Measurements from ENCODE around the gene PLCH1.

DNA sequence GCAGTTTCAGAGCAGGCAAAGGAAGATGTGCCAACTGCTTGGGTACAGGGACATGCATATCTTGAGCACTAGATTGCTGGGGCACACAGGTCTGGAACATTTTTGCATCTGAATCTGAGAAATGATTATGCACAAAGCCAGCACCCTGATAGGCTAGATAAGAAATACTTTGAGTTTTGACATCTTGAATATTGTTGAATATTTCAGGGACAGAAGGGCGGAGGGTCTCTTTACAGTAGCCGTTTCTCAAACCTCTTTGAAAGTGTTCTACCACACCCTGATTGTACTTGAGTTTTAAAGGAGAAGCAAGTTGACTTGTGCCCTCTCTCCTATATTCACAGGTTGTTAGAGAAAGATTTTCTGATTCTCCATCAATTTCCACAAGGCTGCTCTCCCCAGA is 263.3 kb downstream of the PLCH1 start:
- TF ChIP-seq ZBTB21 (tag by site-specific recombination; IDR thresholded peaks at IDR 0.05) (no peak), ZNF174 (tag by site-specific recombination; IDR thresholded peaks at IDR 0.05) (no peak), ZNF473 (tag by site-specific recombination; IDR thresholded peaks at IDR 0.05) (no peak), ZNF530 (tag by site-specific recombination; IDR thresholded peaks at IDR 0.05; ENCODE audit: low read depth) (no peak), BCL11B (tag by site-specific recombination; IDR thresholded peaks at IDR 0.05; ENCODE audit: low read depth) (no peak), ZEB2 (tag by site-specific recombination; IDR thresholded peaks at IDR 0.05) (no peak), ZNF776 (tag by site-specific recombination; IDR thresholded peaks at IDR 0.05; ENCODE audit: borderline replicate concordance) (no peak), ZBTB7A (tag by site-specific recombination; IDR thresholded peaks at IDR 0.05; ENCODE audit: low read depth) (no peak)
- TF ChIP-seq, protein P1, sequence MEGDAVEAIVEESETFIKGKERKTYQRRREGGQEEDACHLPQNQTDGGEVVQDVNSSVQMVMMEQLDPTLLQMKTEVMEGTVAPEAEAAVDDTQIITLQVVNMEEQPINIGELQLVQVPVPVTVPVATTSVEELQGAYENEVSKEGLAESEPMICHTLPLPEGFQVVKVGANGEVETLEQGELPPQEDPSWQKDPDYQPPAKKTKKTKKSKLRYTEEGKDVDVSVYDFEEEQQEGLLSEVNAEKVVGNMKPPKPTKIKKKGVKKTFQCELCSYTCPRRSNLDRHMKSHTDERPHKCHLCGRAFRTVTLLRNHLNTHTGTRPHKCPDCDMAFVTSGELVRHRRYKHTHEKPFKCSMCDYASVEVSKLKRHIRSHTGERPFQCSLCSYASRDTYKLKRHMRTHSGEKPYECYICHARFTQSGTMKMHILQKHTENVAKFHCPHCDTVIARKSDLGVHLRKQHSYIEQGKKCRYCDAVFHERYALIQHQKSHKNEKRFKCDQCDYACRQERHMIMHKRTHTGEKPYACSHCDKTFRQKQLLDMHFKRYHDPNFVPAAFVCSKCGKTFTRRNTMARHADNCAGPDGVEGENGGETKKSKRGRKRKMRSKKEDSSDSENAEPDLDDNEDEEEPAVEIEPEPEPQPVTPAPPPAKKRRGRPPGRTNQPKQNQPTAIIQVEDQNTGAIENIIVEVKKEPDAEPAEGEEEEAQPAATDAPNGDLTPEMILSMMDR (tag by site-specific recombination; IDR thresholded peaks at IDR 0.05), result no peak
- TF ChIP-seq, protein P2, sequence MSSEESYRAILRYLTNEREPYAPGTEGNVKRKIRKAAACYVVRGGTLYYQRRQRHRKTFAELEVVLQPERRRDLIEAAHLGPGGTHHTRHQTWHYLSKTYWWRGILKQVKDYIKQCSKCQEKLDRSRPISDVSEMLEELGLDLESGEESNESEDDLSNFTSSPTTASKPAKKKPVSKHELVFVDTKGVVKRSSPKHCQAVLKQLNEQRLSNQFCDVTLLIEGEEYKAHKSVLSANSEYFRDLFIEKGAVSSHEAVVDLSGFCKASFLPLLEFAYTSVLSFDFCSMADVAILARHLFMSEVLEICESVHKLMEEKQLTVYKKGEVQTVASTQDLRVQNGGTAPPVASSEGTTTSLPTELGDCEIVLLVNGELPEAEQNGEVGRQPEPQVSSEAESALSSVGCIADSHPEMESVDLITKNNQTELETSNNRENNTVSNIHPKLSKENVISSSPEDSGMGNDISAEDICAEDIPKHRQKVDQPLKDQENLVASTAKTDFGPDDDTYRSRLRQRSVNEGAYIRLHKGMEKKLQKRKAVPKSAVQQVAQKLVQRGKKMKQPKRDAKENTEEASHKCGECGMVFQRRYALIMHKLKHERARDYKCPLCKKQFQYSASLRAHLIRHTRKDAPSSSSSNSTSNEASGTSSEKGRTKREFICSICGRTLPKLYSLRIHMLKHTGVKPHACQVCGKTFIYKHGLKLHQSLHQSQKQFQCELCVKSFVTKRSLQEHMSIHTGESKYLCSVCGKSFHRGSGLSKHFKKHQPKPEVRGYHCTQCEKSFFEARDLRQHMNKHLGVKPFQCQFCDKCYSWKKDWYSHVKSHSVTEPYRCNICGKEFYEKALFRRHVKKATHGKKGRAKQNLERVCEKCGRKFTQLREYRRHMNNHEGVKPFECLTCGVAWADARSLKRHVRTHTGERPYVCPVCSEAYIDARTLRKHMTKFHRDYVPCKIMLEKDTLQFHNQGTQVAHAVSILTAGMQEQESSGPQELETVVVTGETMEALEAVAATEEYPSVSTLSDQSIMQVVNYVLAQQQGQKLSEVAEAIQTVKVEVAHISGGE (tag by site-specific recombination; conservative IDR thresholded peaks at IDR 0.05; ENCODE audit: low read depth), result no peak
- TF ChIP-seq, protein P3, sequence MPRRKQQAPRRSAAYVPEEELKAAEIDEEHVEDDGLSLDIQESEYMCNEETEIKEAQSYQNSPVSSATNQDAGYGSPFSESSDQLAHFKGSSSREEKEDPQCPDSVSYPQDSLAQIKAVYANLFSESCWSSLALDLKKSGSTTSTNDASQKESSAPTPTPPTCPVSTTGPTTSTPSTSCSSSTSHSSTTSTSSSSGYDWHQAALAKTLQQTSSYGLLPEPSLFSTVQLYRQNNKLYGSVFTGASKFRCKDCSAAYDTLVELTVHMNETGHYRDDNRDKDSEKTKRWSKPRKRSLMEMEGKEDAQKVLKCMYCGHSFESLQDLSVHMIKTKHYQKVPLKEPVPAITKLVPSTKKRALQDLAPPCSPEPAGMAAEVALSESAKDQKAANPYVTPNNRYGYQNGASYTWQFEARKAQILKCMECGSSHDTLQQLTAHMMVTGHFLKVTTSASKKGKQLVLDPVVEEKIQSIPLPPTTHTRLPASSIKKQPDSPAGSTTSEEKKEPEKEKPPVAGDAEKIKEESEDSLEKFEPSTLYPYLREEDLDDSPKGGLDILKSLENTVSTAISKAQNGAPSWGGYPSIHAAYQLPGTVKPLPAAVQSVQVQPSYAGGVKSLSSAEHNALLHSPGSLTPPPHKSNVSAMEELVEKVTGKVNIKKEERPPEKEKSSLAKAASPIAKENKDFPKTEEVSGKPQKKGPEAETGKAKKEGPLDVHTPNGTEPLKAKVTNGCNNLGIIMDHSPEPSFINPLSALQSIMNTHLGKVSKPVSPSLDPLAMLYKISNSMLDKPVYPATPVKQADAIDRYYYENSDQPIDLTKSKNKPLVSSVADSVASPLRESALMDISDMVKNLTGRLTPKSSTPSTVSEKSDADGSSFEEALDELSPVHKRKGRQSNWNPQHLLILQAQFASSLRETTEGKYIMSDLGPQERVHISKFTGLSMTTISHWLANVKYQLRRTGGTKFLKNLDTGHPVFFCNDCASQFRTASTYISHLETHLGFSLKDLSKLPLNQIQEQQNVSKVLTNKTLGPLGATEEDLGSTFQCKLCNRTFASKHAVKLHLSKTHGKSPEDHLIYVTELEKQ (tag by site-specific recombination; IDR thresholded peaks at IDR 0.05; ENCODE audit: borderline replicate concordance), result no peak
